ENCODE results near the gene REV3L. TPM values are rescaled to one million over a fixed set of nuclear protein-coding genes. Genes with fewer than 3 reads are reported as not detected.

REV3L gene
- polyA plus RNA-seq, 1 of the 3 experiments (the other 2 are of a cell fraction), result 7.3 TPM

- DNase-seq, result no peak
- Histone ChIP-seq H3K4me2 (no peak overlapping the region), H3K27ac (ENCODE audit: low read depth in 2 of 2, low read length in 1 of 2) (no peak overlapping the region), H3F3A (replicated peaks; ENCODE audit: insufficient read depth) (peaks cover 16% of the 10 kb centered on the region), H3K4me1 (ENCODE audit: control insufficient read depth in 1 of 2, insufficient read depth in 2 of 2, low read depth in 1 of 2, low read length in 1 of 2) (peaks cover 0 to 11% of the 10 kb centered on the region in 2 experiments; a peak in 3 of 4 replicates), H4K20me1 (ENCODE audit: insufficient read depth) (peaks cover 8% of the 10 kb centered on the region; the same call in 1 of the 2 replicates), H3K27me3 (ENCODE audit: insufficient read depth) (no peaks in the 10 kb centered on the region), H3K4me3 (ENCODE audit: low read depth in 2 of 2, low read length in 1 of 2) (no peak overlapping the region), H3K9me3 (no peaks in the 10 kb centered on the region), H3K9me2 (no peaks in the 10 kb centered on the region), H2AFZ (ENCODE audit: low read depth) (no peak overlapping the region), H3K36me3 (replicated peaks in 1 of 2; ENCODE audit: control insufficient read depth in 1 of 2, insufficient read depth in 2 of 2, low read length in 1 of 2) (peaks cover 4 to 7% of the 10 kb centered on the region in 2 experiments), H3K79me2 (ENCODE audit: insufficient read depth) (peaks cover 70% of the 10 kb centered on the region), H3K9ac (no peak overlapping the region)
- ChIA-PET CTCF (no interaction called here), POLR2A (no interaction called here)
- TF ChIP-seq SIN3A (IDR thresholded peaks at IDR 0.05; ENCODE audit: borderline replicate concordance, low read depth, low read length), result no peak
- TF ChIP-seq USF1 (IDR thresholded peaks at IDR 0.05; ENCODE audit: borderline replicate concordance, low read depth), result no peak
- no peak for TF ChIP-seq RCOR1 (IDR thresholded peaks at IDR 0.05; ENCODE audit: low read length)
- no peak for TF ChIP-seq JUND (IDR thresholded peaks at IDR 0.05)
- no peak for TF ChIP-seq MXI1 (IDR thresholded peaks at IDR 0.05; ENCODE audit: low read depth, low read length)
- no peak for TF ChIP-seq POLR2AphosphoS5 (IDR thresholded peaks at IDR 0.05; ENCODE audit: low read depth, low read length)
- TF ChIP-seq YY1 (IDR thresholded peaks at IDR 0.05; ENCODE audit: low read depth), result no peak
- no peak for TF ChIP-seq SMC3 (IDR thresholded peaks at IDR 0.05; ENCODE audit: low read depth, low read length)
- no peak for TF ChIP-seq EP300 (IDR thresholded peaks at IDR 0.05; ENCODE audit: borderline replicate concordance in 1 of 2, low read depth in 1 of 2, low read length in 1 of 2)
- no peak for TF ChIP-seq GABPA (IDR thresholded peaks at IDR 0.05; ENCODE audit: low read depth)
- 95% methylated on average over 2 of the region's 2 CpGs for WGBS (ENCODE audit: low lambda C conversion rate)
Observed at GRCh38 chr6:111470991-111471390, 12.0 kb downstream of the REV3L start.

DNA sequence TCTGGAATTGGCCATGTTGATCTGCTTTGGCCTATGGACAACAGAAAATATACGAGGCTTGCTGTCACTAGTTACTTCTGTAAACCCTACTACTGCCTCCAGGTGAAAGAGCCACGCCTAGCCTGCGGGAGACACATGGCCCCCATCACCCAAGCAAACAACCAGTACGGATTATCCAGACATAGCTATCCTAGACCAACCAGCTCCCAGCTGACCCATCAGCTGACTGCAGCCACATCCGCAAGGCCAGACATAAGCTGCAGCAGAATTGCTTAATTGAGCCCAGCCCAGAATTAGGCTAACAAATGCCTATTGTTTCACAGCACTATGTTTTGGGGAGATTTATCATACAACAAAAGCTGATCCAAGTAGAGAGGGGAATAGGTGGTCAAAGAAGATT is 13.5 kb downstream of the REV3L start:
- H3K9me3 ChIP-seq, result no peaks in the 10 kb centered on the region
- WGBS (ENCODE audit: low lambda C conversion rate), result 98% methylated on average over 5 of the region's 5 CpGs
- H3K9ac ChIP-seq, result no peak overlapping the region
- peaks cover 4 to 7% of the 10 kb centered on the region in 2 experiments for H3K36me3 ChIP-seq (replicated peaks in 1 of 2; ENCODE audit: control insufficient read depth in 1 of 2, insufficient read depth in 2 of 2, low read length in 1 of 2)
- H3K27me3 ChIP-seq (ENCODE audit: insufficient read depth), result no peaks in the 10 kb centered on the region
- DNase-seq, result no peak
- no peak overlapping the region for H2AFZ ChIP-seq (ENCODE audit: low read depth)
- H3K4me3 ChIP-seq (ENCODE audit: low read depth in 2 of 2, low read length in 1 of 2), result no peak overlapping the region
- ChIA-PET POLR2A (no interaction called here), CTCF (no interaction called here)
- H3K4me1 ChIP-seq (ENCODE audit: control insufficient read depth in 1 of 2, insufficient read depth in 2 of 2, low read depth in 1 of 2, low read length in 1 of 2), result peaks cover 0 to 11% of the 10 kb centered on the region in 2 experiments; a peak in 3 of 4 replicates
- H3K79me2 ChIP-seq (ENCODE audit: insufficient read depth), result peaks cover 69% of the 10 kb centered on the region
- no peak overlapping the region; a peak in 1 of 4 replicates for H3K27ac ChIP-seq (ENCODE audit: low read depth in 2 of 2, low read length in 1 of 2)
- no peak overlapping the region for H3K4me2 ChIP-seq
- no peak for TF ChIP-seq CHD2 (IDR thresholded peaks at IDR 0.05; ENCODE audit: low read length, partially characterized antibody)
- TF ChIP-seq CTCF (IDR thresholded peaks at IDR 0.05), result no peak
- no peak for TF ChIP-seq FOXJ3 (CRISPR knock-in tag; IDR thresholded peaks at IDR 0.05)
- TF ChIP-seq USF1 (IDR thresholded peaks at IDR 0.05; ENCODE audit: borderline replicate concordance, low read depth), result no peak
- TF ChIP-seq MEF2A (IDR thresholded peaks at IDR 0.05; ENCODE audit: borderline replicate concordance, low read depth), result no peak
- TF ChIP-seq NFIC (IDR thresholded peaks at IDR 0.05; ENCODE audit: borderline replicate concordance), result no peak
- TF ChIP-seq RFX5 (IDR thresholded peaks at IDR 0.05; ENCODE audit: low read length), result no peak
- no peak for TF ChIP-seq NRF1 (IDR thresholded peaks at IDR 0.05; ENCODE audit: low read depth, low read length)
- no peak for TF ChIP-seq JUND (IDR thresholded peaks at IDR 0.05)
- TF ChIP-seq GABPA (IDR thresholded peaks at IDR 0.05; ENCODE audit: low read depth), result no peak
- TF ChIP-seq, protein P1, sequence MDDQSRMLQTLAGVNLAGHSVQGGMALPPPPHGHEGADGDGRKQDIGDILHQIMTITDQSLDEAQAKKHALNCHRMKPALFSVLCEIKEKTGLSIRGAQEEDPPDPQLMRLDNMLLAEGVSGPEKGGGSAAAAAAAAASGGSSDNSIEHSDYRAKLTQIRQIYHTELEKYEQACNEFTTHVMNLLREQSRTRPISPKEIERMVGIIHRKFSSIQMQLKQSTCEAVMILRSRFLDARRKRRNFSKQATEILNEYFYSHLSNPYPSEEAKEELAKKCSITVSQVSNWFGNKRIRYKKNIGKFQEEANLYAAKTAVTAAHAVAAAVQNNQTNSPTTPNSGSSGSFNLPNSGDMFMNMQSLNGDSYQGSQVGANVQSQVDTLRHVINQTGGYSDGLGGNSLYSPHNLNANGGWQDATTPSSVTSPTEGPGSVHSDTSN (IDR thresholded peaks at IDR 0.05), result no peak
- TF ChIP-seq SIN3A (IDR thresholded peaks at IDR 0.05; ENCODE audit: borderline replicate concordance, low read depth, low read length), result no peak
- no peak for TF ChIP-seq EZH2phosphoT487 (IDR thresholded peaks at IDR 0.05; ENCODE audit: borderline replicate concordance, low read depth)
- no peaks in the 10 kb centered on the region for H3K9me2 ChIP-seq
- peaks cover 6% of the 10 kb centered on the region; the same call in 1 of the 2 replicates for H4K20me1 ChIP-seq (ENCODE audit: insufficient read depth)
- H3F3A ChIP-seq (replicated peaks; ENCODE audit: insufficient read depth), result peaks cover 16% of the 10 kb centered on the region
